Medulla oblongata (tissue), 1 donor: ENCODE measurements around the gene ANO9.
"Not testable (repeated sequence)": the region's sequence is repeated elsewhere in the genome, so short reads cannot be mapped to it uniquely, and the experiment has no call there.

Source experiments
- DNase-seq: peaks from one replicate; pipeline ENCODE4 v3.0.0-alpha.2; 2015; ENCODE audit errors: extremely low spot score

The ANO9 gene

DNA sequence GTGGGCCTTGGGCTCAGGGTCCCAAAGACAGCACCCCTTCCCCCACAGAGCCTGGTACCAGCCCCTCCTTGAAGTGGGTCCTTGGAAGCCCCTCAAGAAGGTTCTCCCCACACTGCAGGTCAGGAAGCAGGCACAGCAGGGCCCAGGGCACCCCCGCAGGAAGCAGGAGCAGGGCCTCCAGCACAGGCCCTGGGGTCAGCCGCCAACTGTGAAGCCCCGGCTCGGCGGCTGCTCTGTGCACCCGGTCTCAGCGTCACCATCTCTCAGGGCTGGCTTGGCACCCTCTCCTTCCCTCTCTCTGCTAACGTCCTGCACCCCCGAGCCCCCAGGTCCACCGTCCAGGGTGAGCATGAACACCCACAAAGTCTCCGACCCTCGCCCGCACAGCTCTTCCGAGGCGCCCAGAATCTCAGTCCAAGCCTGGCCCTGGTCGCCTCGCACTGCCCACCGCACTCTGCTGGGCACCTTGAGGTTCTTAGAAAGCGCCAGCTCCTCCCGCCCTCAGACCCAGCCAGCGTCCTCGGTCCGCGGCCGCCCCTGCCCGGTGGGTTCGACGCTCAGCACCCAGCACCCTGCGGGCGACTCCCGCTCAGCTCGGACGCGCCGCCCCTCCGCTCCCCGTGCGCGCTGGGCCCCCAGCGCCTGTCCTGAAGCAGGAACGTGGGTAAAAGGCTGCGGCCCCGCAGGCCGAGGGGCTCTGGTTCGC is 25.6 kb downstream of the ANO9 start:
- DNase-seq, result no peak

DNA sequence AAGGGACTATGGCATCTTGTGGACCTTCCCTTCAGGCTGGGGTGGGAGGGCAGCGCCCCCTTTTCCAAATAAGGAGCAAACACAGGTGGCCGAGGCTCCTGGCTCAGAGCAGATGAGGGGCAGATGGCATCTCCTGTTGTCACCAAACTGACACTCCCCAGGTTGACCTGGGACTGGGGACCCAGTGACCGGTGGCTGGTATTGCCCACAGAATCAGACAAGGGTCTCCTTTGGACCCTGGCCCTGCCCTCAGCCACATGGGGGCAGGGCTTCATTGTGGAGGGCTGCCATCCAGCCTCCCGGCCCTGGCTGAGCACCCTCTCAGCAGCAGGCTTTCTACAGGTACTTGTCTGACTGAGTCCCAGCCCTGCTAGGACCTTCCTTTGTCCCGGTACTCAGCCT is 26.2 kb downstream of the ANO9 start:
- no peak for DNase-seq

DNA sequence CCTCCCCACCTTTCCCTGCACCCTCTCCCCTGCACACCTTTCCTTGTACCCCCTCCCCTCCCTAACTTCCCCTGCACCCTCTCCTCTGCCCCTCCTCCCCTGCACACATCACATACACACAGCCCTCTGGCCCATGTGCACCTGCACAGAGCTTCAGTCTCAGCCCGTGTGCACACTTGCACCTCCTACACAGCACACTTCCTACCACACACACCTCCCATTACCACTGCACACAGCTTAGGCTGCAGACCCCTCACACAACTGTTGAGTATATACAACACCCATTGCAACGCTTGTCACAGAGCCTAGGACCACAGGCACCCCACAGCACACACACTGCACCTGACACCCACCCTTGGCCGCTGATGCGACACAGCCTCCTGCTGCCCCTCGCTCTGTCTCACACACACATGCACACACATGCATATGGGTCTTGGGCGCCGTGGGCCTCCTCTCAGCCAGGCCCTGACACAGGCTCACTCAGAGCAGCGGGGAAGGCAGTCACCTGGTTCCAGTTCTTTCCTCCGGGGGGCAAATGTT is 27.4 kb downstream of the ANO9 start:
- DNase-seq, result no peak

DNA sequence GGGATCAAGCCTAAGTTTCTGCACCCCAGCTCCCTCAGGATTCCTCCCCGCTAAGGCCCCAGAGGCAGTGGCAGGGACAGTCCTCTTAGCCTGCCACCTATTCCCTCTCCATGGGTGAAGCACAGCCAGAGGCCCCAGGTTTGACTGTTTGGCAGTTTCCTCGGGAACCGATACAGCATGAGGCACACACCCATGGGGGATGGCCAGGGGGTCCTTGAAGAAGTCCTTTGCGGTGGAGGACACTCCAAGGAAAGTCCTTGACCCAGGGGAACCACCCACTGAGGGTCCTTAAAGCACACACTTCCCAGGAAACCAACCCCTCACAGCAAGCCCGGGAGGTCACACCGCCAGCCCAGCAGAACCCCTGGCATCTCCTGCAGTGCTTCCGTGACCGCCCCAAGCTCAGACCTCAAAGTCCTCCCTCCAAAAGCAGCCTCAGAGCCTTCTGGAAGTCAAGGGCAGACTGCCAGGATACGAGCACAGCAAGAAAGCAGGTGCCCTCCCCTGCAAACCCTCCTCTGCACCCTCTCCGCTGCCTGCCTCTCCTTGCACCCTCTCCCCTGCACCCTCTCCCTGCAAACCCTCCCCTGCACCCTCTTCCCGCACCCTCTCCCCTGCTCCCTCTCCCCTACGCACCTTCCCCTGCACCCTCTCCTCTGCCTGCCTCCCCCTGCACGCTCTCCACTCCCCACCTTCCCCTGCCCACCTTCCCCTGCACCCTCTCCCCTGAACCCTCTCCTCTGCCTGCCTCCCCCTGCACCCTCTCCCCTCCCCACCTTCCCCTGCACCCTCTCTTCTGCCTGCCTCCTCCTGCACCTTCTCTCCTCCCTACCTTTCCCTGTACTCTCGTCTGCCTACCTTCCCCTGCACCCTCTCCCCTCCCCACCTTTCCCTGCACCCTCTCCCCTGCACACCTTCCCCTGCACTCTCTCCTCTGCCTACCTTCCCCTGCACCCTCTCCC is 28.4 kb downstream of the ANO9 start:
- no peak for DNase-seq

DNA sequence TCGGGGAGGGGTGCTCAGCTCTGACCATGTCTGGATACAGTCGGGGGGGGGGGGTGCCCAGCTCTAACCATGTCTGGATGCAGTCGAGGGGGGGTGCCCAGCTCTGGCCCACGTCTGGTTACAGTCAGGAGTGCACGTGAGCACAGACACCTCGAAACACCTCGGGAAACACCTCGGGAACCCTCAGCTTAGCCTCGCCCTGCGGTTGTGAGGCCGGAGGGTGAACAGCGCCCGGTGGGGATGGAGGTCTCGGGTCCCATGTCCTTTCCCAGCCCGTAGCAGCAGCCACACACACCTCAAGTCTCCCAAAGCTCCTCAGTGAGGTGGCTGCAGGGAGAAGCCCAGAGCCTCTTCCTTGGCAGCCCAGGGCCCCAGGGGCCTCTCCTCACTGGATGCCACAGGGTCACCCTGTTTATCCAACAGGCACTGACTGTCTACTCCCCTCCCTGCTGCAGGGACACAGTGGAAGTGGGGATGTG is 29.1 kb downstream of the ANO9 start:
- no peak for DNase-seq

DNA sequence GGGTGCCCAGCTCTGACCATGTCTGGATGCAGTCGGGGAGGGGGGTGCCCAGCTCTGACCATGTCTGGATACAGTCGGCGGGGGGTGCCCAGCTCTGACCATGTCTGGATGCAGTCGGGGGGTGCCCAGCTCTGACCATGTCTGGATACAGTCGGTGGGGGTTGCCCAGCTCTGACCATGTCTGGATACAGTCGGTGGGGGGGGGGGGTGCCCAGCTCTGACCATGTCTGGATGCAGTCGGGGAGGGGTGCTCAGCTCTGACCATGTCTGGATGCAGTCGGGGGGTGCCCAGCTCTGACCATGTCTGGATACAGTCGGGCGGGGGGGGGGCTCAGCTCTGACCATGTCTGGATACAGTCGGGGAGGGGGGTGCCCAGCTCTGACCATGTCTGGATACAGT is 30.3 kb downstream of the ANO9 start:
- DNase-seq, result not testable (repeated sequence)

DNA sequence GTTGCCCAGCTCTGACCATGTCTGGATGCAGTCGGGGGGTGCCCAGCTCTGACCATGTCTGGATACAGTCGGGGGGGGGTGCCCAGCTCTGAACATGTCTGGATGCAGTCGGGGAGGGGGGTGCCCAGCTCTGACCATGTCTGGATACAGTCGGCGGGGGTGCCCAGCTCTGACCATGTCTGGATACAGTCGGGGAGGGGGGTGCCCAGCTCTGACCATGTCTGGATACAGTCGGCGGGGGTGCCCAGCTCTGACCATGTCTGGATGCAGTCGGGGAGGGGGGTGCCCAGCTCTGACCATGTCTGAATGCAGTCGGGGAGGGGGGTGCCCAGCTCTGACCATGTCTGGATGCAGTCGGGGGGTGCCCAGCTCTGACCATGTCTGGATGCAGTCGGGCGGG is 31.1 kb downstream of the ANO9 start:
- DNase-seq, result not testable (repeated sequence)

DNA sequence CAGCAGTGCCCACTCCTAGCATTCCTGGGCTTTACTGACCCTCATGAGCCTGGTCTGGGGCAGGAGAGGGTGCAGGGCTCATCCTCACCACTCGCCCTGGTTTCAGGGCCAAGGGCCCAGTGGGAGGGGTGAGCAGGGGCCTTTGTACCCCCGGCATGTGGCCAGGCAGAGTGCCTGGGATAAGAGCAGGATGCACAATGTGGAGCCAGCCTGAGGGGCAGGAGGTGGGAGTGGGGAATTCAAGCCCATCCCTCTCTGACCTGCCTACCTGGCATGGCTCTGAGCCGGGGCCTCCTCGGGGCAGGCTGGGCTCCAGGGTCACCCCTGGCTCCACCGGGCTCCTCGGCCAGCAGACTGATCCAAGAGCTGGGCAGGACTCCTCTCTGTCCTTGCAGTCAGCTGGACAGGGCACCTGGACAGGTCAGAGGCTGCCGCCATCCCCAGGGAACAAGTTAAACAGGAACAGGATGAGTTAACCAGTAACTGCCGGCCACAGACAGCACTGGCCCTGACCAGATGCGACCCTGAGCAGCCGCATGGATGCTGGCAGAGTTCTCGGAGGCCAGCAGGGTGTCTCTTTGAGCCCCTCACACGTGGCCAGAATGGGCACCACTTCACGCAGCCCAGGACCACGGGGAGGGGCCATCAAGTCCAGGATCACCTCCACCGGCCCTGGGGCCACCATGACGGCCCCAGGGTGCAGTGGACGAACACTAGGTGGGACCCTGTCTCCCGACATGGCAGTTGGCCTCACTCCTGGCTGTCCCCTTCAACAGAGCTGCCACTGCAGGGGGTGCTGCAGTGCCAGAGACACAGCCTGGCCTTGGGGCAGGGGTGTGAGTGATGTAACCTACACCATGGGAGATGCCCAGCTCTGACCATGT is 32.0 kb downstream of the ANO9 start:
- DNase-seq, result no peak

DNA sequence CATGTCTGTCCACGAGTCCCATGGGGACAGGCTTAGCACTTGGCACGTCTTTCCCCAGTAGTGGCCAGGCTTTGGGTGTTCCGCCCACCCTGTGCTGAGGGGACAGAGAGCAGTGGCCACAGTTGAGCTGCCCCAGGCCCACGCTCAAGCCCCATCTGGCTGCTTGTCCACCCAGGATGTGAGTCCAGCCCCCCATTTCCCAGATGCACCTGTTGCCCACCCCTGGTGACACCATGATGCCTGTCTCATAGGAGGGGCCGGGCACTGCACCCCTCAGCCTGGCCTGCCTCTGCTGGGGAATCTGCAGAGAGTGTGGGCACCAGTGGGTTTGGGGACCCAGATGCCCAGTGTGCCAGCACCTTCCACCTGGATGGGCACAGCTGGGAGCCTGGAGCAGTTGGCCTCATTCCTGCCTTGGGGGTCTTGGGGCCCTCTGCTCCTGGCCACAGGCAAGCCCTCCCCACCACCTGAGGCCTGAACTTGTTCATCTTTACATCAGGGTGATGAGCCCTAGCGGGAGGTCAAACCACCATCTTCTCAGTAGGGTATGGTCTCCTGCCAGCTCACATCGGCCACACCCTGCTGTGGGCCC is 32.7 kb downstream of the ANO9 start:
- DNase-seq, result no peak

DNA sequence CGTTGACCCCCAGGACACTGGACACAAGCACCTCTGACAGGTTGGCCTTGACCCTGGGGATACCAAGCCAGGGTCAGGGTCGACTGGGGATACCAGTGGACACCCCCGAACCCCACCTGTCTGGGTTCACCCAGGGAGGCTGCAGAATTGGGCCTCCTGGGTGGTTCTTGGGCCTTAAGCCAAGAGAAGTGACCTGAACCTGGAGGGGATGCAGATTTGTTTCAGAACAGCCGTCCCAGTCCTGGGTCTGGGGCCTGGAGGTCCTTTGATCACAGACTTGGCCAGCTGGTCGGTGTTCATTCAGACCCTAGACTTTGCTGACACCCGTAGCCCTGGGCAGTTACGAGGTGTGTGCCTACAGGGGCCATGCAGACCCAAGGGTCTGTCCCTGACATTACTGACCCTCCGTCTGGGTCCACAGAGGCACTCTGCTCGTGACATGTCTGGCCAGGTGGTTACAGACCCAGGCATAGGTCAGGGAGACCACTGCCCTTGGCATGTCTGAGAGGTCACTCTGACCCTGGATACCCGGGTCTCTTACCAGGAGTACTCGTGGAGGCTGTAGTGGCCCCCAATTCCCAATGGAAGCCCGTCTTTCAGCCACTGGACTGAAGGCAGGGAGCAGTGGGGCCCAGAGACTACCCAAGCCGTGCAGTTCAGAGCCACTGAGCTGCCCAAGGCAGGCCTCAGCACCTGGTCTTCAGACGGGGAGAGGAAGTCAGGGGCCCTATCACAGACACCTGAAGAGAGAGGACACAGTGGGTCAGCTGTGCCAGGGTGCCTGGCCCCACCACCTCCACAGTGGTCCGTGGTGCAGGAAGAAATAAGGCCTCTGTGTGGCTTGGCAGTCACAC is 33.4 kb downstream of the ANO9 start:
- DNase-seq, result no peak

DNA sequence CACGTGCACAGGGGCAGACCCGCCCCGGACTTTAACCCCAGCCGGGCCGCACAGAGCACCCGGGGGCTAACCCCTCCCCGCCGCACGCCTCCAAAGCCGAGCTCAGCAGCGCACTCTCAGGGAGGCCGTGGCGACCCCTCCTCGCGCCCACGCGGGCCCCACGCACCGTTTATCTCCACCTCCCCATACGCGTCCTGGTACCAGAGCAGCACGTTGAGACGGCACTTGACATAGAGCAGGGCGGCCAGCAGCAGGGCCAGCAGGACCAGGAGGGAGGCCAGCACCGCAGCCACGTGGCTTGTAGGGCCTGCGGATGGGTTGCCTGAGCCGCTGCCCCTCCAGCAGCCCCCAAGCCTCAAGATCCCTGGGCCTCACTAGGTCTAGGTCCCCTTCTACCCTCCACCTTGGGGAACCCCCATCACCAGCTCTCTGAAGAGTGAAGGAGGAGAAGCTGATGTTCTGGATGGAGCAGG is 34.1 kb downstream of the ANO9 start:
- DNase-seq, result no peak

DNA sequence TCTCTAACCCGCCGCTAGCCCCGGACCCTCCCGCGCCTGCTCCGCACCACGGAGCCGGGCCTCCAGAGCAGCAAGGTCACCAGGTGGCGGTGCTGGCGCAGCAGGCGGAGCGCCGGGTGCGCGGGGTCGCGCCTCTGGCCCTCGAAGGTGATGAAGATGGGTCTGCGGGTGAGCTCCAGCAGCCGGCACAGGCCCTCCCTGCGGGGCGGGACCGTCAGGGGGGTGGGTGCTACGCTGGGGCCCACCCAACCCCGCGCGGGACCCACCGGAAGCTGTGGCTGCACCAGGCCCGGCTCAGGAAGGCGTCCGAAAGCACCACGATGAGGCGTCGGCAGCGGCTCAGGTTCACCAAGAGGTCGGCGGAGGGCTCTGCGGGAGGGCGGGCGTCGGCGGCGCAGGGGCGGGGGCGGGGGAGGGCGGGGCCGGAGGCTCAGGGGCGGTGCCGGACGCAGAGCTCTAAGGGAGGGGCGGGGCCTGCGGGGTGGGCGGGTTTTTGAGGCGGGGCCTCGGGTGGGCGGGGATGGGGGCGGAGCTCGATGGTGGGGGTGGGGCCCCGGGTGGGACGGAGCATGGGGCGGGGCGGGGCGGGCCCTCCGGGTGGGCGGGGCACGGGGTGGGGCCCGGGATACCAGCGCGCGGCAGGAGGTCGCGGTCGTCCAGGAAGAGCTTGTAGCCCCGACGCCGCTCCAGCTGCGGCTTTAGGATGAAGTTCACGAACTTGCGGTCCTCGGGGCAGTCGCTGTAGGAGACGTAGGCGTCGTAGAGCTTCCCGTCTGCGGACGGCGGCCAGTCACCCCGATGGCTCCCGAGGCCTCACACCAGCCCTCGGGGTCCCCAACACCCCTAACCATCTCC is 34.8 kb downstream of the ANO9 start:
- DNase-seq, result peak; percentile 56

DNA sequence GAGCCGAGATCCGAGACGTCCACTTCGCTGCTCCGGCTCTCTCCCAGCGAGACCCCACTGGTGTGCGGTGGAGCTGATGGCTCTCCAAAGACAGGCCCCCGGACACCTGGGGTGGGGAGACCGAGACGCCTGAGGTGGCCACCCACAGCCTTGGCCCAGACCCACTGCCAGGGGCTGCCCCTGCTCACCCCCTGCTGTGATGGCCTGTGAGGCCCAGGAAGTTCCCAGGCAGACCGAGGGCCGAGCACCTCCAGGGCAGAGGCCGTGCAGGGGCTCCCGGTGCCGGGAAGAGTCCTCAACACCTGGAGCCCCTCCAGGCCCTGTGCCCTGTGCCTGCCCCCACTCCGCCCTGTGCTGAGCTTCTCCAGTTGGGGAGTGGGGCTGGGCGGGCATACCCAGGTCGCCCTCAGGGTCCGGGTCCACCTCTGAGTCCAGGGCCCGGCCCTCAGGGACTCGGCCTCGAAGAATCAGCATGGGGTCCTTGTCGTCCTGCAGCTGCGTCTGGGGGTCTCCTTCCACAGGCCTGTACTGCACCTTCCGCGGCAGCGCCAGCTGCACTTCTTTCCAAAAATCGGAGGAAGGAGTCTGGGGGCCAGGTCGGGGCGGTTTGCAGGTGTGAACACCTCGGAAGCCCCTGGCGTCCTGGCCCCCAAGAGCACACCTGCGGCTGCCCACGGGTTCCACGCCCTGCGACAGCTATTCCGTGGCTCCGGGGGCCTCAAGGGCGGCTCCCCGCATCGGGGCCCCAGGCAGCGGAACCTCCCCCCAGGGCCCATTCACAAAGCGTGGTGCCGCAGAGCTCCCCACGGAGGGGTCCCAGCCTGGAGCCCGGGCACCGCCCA is 35.6 kb downstream of the ANO9 start:
- DNase-seq, result no peak

DNA sequence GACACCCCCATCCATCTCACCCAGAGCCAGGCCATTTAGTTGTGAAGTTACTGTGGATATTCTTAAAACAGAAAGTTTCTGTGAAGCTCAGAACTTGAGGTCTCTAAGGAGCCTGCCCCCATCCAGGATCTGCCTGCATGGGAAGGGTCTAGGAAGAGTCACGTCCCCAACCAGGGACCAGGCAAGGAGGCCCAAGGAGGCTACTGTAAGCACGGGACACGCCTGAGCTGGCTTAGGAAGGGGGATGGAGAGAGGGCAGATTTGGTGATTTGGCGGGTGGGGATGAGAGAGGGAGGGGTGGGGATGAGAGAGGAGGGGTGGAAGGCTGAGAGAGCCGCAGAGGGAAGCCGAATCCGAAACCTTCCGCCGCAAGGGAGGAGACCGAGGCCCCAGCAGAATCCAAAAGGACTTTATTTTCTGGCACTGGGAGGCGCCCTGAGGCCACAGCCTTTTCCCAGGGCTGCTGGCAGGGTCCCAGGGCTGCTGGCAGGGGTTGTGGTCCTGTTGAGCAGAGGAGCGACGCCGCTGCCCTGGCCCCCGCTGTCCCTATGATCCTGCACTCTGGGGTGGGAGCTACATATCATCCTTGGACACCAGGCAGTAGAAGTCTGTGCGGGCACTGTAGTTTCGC is 36.4 kb downstream of the ANO9 start:
- peak; percentile 57 for DNase-seq

DNA sequence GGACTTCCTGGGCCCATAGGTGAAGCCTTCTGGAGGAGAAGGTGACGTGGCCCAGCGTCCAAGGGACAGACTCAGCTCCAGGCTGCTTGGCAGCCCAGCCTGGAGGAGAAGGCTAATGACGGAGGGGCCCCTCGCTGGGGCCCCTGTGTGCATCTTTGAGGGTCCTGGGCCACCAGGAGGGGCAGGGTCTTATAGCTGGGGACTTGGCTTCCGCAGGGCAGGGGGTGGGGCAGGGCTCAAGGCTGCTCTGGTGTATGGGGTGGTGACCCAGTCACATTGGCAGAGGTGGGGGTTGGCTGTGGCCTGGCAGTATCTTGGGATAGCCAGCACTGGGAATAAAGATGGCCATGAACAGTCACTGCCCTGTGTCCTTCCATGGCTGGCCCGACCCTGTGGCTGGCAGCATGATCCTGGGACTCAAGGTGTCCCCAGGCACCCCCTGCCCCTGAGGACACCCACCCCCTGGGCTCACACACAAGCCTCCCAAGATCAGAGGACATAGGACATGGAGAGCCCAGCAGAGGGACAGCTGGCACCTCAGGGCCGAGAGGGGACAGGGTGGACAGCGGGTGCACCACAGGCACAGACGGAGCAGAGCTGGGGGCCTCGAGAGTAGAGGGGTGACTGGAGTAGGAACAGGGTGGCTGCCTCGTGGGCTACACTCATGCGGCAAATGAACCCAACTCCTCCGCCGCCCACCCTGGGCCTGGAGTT is 37.1 kb downstream of the ANO9 start:
- no peak for DNase-seq

DNA sequence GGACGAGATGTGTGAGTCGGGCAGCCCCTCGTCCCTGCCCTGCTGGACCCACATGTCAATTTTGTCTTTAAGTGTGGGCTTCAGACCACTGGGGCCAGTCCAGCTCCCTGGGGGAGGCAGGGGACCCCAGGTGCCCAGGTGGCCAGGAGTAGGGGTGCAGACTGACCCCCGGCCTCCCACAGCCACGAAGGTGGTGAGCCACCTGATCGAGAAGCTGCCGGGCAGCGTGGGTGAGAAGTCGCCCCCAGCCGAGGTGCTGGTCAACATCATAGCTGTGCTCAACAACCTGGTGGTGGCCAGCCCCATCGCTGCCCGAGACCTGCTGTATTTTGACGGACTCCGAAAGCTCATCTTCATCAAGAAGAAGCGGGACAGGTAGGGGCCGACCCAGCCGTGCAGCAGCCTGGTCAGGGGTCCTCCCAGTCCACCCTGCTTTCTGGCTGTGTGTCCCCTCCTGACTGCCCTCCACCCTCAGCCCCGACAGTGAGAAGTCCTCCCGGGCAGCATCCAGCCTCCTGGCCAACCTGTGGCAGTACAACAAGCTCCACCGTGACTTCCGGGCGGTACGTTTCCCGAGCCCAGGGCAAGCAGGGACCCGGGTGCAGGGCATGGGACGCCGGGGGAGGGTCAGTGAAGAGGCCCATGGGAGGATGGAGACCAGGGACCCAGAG is 37.9 kb downstream of the ANO9 start:
- no peak for DNase-seq
